ENCODE results near the gene AMZ1.
"Not testable (repeated sequence)": the region's sequence is repeated elsewhere in the genome, so short reads cannot be mapped to it uniquely, and the experiment has no call there.

The AMZ1 gene

GRCh38 chr7:2734751-2735571, 47.0 kb downstream of the AMZ1 start:
- TF ChIP-seq, protein P1, sequence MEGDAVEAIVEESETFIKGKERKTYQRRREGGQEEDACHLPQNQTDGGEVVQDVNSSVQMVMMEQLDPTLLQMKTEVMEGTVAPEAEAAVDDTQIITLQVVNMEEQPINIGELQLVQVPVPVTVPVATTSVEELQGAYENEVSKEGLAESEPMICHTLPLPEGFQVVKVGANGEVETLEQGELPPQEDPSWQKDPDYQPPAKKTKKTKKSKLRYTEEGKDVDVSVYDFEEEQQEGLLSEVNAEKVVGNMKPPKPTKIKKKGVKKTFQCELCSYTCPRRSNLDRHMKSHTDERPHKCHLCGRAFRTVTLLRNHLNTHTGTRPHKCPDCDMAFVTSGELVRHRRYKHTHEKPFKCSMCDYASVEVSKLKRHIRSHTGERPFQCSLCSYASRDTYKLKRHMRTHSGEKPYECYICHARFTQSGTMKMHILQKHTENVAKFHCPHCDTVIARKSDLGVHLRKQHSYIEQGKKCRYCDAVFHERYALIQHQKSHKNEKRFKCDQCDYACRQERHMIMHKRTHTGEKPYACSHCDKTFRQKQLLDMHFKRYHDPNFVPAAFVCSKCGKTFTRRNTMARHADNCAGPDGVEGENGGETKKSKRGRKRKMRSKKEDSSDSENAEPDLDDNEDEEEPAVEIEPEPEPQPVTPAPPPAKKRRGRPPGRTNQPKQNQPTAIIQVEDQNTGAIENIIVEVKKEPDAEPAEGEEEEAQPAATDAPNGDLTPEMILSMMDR (IDR thresholded peaks at IDR 0.05; ENCODE audit: extremely low read depth, missing control alignments) = no peak
- DNase-seq (ENCODE audit: low spot score) = no peak

DNA sequence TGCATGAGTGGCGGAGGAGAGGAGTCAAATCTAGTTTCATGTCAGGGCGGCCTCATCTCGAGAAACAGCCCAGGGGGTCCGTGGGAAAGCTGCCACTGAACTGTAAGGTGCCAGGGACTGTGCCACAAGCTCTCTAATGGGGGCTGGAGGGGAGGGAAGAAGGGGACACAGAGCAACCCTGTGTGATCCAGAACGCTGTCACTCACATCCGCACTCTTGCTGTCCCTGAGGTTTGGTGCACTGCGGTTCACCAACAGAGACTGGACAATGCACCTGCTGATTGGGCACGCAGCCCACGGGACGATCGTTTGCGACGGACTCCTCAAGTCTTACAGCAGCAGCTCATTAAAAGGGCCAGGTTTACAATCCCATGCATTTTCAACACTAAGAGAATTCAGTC, 47.7 kb downstream of the AMZ1 start:
- TF ChIP-seq, protein P1 (IDR thresholded peaks at IDR 0.05; ENCODE audit: extremely low read depth, missing control alignments) = no peak
- DNase-seq (ENCODE audit: low spot score) = no peak

DNA sequence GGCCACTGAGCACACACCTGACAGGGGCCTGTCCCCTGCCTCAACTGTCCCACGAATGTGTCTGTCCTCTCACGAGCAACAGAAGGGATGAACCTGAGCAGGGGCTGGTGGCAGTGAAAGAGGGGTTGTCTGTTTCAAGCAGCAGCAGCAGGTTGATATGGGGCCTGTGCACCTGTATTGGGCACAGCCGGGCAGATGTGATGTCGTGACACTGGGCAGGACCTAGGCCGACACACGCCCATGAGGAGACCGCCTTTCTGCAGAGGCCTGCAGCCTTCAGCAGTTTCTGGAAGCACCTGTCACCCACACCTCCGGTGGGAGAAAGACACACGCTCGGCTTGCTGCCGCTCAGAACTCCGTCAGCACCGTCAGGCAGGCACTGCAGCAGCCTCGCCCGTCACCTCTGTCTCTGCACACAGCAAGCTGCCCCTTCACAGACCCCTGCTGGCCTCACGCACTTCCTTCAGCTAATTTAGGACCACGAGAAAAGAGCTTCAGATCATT, 48.5 kb downstream of the AMZ1 start:
- TF ChIP-seq, protein P1 (IDR thresholded peaks at IDR 0.05; ENCODE audit: extremely low read depth, missing control alignments) = no peak
- DNase-seq (ENCODE audit: low spot score) = no peak

DNA sequence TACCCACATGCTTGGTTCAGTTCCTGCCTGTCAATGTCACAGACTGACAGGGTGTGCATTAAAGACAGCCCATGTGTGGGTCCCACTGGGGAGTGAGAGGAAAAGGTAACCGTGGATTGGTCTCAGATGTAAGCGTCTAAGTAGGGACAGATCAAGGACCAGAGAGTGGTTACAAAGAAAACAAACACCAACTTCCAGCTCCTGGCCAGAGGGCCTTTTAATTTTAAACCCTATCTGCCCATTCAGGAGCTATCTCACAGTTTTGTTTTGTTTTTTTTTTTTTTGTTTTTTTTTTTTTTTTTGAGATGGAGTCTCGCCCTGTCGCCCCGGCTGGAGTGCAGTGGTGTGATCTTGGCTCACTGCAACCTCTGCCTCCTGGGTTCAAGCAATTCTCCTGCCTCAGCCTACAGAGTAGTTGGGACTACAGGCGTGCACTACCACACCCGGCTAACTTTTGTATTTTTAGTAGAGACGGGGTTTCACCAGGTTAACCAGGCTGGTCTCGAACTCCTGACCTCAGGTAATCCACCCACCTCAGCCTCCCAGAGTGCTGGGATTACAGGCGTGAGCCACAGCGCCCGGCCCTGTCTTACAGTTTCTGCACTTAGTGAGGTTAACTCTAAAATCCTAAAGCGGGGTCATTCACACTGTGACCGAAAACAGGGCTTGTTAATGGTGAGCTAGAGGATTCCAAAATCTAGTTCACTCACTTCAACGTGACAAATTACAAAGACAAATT, 49.2 kb downstream of the AMZ1 start:
- DNase-seq (ENCODE audit: low spot score) = not testable (repeated sequence)

DNA sequence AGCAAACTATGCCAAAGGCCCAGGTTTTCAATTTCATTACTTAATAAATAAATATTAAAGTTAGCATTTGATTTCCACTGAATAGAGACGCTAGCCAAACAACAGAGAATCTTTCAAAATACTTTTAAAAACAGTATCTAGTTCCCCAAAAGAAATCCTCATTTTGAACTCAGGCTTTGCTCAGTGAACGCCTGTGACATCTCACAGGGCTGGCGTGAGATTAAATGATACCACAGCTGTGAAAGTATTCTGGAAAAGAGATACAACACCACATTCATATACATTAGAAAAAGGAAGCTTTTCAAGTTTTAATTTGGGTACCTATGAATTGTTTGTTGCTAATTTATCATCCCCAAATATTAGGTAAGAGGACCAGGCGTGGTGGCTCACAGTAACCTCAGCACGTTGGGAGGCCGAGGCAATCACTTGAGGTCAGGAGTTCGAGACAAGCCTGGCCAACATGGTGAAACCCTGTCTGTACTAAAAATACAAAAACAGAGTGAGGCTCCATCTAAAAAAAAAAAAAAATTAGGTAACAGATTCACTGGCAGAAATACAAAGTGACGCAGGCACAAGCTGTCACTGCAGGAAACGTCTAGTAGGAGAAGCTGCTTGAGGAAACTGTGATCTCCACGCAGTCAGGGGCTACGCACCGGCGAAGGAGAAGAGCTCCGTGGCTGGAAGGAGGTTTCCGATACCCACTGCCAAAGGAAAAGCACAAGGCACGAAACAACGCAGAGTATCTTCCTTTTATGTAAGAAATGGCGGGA, 50.0 kb downstream of the AMZ1 start:
- TF ChIP-seq, protein P1 (IDR thresholded peaks at IDR 0.05; ENCODE audit: extremely low read depth, missing control alignments) = no peak
- DNase-seq (ENCODE audit: low spot score) = no peak

- TF ChIP-seq, protein P1 (IDR thresholded peaks at IDR 0.05; ENCODE audit: extremely low read depth, missing control alignments) = no peak
- DNase-seq (ENCODE audit: low spot score) = no peak
Measured at GRCh38 chr7:2738766-2739549, 51.0 kb downstream of the AMZ1 start.

GRCh38 chr7:2743523-2744185, 55.7 kb downstream of the AMZ1 start:
- DNase-seq (ENCODE audit: low spot score) = not testable (repeated sequence)

DNA sequence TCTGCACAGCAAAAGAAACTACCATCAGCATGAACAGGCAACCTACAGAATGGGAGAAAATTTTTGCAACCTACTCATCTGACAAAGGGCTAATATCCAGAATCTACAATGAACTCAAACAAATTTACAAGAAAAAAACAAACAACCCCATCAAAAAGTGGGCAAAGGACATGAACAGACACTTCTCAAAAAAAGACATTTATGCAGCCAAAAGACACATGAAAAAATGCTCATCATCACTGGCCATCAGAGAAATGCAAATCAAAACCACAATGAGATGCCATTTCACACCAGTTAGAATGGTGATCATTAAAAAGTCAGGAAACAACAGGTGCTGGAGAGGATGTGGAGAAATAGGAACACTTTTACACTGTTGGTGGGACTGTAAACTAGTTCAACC, 60.7 kb downstream of the AMZ1 start:
- DNase-seq (ENCODE audit: low spot score) = not testable (repeated sequence)
